D341Med (cell line): ENCODE results near the gene PEX14.

Experiments used
- DNase-seq: peaks from one replicate; pipeline ENCODE4 v3.0.0; 2012; ENCODE audit warnings: low spot score

The PEX14 gene

DNA sequence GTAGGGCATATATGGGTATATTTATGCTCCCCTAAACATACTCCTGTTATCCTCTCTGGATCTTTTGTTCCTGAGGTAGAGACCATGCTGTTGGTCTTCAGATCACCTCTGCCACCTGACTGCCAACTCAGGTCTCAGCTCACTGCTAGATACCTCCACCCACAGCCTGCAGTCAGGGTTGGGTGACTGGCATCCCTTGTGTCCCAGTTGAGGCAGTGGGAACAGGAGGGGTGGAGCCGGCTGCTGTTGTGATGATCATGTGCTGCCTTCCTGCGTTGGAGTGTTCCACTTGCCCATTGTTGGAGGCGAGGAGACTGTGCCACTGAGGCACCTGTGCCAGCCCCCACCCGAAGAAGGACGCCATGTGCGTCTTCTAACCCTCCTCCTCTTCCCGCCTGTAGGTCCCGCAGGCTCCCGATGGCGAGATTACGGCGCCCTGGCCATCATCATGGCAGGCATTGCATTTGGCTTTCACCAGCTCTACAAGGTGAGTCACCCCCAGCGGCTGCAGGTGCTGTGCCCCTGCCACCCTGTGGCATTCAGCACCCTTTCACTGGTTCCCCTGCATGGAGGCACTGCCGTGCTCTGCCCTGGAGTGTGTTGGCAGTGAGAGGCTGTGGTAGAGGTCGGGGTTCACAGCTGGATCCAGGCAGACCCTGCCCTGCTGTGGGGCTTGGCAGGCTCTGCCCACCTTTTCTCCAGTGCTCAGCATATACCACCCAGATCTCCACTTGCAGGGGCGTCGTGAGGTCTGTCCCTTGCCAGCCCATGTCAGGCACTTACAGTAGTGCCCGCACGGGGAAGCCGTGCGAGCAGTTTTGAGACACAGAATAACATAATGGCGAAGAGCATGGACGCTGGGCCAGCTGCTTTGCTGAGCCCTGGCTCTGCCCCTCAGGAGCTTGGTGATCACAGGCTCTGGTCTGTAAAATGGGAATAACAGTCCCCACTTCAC lies 143.5 kb downstream of the PEX14 start:
- no peak for DNase-seq

DNA sequence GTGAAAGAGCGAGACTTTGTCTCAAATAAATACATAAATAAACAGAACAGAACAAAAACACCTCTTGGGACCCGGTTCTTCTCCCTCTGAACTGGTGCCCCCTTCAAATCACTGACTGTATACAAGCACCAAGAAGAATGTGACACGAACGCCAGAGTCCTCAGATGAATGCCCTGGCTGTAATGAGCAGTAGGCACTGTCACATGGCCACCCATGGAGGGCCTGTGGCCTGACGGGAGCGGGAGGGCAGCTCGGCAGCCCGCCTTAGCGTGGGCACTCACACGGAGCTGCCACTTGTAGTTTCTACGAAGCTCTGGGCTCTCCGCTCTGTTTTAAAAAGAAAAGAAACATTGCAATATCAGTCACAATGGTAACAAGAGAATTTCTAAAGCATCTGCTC lies 146.0 kb downstream of the PEX14 start:
- DNase-seq: no peak

- no peak for DNase-seq
These were observed 147.2 kb downstream of the PEX14 start for GRCh38 chr1:10621906-10622305.

GRCh38 chr1:10622910-10623685 lies 148.3 kb downstream of the PEX14 start:
- DNase-seq: no peak

GRCh38 chr1:10623686-10624145 lies 149.0 kb downstream of the PEX14 start:
- DNase-seq: no peak

DNA sequence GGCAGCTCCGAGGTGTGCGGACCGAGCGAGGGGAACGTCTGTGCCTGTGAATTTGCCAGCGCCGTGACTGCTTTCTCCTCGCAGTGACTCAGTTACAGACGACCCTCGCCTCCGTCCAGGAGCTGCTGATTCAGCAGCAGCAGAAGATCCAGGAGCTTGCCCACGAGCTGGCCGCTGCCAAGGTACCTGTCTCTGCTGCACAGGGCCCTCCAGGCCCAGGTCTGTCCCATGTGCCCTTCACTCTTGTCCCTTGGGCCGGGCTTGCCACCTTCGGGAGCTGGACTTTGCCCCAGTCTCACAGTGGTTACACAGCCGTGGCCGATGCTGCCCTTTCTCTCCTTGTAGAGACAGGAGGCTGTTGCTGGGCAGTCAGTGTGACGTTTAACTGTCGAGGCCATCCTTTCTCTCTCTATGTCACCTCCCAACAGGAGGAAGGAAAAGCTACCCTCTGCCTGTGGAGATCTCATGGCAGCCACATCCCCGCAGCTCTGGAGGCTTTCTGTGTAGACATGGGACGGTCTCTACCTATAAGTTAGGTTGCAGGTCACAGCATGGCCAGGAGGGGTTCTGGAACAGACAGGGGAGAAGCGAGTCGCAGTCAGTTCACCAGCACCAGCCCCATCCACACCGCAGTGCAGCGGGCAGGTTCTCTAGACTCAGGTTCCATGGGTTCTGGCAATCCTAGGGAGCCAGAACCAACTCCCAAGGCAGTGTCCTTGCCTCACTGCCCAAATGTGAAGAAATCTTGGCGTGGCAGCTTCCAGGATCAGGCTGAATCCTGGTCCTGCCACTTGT lies 149.7 kb downstream of the PEX14 start:
- no peak for DNase-seq

DNA sequence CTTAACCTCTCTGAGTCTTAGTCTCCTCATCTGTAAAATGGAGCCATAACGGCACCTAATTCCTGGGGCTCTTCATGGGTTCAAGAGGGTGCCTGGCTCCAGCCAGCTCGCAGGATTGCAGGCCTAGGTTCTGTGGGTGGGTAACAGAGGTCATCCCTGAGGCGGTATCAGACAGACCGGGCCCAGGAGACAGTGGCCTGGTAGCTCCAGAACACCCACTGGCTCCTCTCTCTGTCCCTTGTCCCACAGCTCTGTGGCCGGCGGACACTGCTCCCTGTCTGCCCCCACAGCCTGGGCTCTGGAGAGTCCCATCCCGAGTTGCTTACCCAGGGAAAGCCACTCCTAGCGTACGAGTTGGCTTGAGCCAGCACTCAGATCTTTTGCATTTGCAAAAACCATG lies 150.3 kb downstream of the PEX14 start:
- no peak for DNase-seq

GRCh38 chr1:10625554-10625953 lies 150.8 kb downstream of the PEX14 start:
- no peak for DNase-seq

- DNase-seq: no peak
These were observed 151.5 kb downstream of the PEX14 start for GRCh38 chr1:10626131-10626731.

DNA sequence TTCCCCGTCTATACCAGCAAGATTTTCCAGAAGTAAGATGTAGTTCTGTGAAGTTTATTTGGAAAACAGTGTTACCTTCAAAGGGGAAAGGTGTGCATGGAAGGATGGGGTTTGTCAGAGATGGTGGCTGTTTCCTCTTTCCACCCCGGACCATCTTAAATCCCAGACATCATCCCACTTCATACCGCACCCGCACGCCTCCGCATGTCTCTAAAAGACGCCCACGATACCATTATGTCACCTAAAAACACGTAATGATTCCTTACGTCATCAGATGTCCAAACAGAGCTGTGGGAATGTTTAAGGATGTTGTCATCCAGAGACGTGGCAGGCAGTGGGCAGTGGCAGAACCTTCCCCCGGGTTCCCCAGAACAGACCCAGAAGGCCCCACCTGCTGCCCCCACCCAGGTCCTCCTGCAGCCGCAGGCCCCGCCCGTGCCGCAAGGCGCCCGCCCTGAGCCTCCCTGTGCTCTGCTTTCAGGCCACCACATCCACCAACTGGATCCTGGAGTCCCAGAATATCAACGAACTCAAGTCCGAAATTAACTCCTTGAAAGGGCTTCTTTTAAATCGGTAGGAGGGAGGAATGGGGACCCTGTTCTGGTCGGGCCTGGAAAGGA lies 152.2 kb downstream of the PEX14 start:
- DNase-seq: no peak

- no peak for DNase-seq
These were observed 153.9 kb downstream of the PEX14 start for GRCh38 chr1:10628685-10629084.

DNA sequence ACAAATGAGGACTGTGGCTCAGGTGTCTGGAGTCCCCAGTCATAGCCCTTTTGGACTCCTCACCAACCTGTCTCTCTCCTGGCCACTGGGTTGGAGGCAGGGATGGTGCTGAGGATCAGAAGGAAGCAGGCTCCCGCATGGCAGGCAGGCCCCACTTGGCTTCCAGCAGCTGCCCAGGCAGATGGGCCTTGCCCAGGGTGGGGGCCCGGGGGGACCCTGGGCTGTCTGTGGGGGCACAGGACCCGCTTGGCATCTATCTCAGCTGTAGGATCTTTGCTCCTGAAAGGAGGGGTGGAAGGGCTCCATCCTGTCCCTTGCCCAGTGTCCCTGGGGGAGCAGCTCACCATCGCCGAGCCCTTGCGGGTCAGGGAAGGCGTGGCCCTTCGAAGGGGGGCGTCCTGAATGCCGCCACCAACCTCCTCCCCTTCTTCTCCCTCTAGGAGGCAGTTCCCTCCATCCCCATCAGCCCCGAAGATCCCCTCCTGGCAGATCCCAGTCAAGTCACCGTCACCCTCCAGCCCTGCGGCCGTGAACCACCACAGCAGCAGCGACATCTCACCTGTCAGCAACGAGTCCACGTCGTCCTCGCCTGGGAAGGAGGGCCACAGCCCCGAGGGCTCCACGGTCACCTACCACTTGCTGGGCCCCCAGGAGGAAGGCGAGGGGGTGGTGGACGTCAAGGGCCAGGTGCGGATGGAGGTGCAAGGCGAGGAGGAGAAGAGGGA lies 154.5 kb downstream of the PEX14 start:
- no peak for DNase-seq

- DNase-seq: no peak
These were observed 155.2 kb downstream of the PEX14 start for GRCh38 chr1:10629816-10630571.

DNA sequence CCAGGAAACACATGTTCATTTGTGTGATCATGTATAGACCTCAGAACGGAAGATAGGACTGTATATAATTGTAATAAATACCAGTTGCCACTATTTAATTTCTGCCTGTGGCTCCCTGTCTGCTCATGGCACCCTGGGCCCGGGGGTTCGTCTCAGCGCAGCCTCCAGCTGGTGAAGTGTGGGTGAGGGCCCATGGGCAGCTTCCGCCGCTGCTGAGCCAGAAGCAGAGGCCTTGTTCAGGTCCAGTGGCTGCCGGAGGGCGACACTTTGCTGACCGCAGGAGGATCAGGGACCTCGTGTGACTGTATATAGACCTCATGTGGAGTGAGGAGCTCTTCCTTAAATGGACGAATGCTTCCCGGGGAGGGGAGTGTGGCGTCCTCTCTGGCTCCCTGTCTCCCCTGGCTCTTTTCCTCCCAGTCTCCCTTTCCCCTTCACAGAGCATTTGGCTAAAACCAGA lies 155.9 kb downstream of the PEX14 start:
- DNase-seq: no peak

GRCh38 chr1:10631121-10631810 lies 156.5 kb downstream of the PEX14 start:
- no peak for DNase-seq

GRCh38 chr1:10631811-10632593 lies 157.3 kb downstream of the PEX14 start:
- no peak for DNase-seq

- DNase-seq: no peak
These were observed 157.9 kb downstream of the PEX14 start for GRCh38 chr1:10632691-10633090.

- DNase-seq: no peak
These were observed 158.7 kb downstream of the PEX14 start for GRCh38 chr1:10633416-10633815.
